ENCODE results near the gene CPNE2.

CPNE2 gene

GRCh38 chr16:57155702-57156350 lies 63.4 kb downstream of the CPNE2 start:
- H3K4me3 ChIP-seq: no peak overlapping the region
- intact Hi-C loops (cut with DNase I; ENCODE audit: low total_unique reads): no loop called here
- DNase-seq: no peak
- H3K27me3 ChIP-seq: no peaks in the 10 kb centered on the region
- H3K36me3 ChIP-seq: peaks cover 56 to 94% (median 74%) of the 10 kb centered on the region in 3 donors
- H3K4me1 ChIP-seq: no peaks in the 10 kb centered on the region
- H3K27ac ChIP-seq: no peak overlapping the region
- TF ChIP-seq CTCF (IDR thresholded peaks at IDR 0.05): no peak
- no peaks in the 10 kb centered on the region for H3K9me3 ChIP-seq

- no peak overlapping the region for H3K4me3 ChIP-seq
- H3K9me3 ChIP-seq: no peaks in the 10 kb centered on the region
- no peaks in the 10 kb centered on the region for H3K27me3 ChIP-seq
- H3K27ac ChIP-seq: no peak overlapping the region
- intact Hi-C loops (cut with DNase I; ENCODE audit: low total_unique reads): no loop called here
- no peak for DNase-seq
- TF ChIP-seq CTCF (IDR thresholded peaks at IDR 0.05): no peak
- H3K36me3 ChIP-seq: peaks cover 56 to 90% (median 79%) of the 10 kb centered on the region in 3 donors
- H3K4me1 ChIP-seq: no peaks in the 10 kb centered on the region
Measured at GRCh38 chr16:57156351-57156703, 63.9 kb downstream of the CPNE2 start.

GRCh38 chr16:57157533-57157932 lies 65.2 kb downstream of the CPNE2 start:
- no peak overlapping the region for H3K4me3 ChIP-seq
- no peaks in the 10 kb centered on the region for H3K27me3 ChIP-seq
- TF ChIP-seq CTCF (IDR thresholded peaks at IDR 0.05): no peak
- intact Hi-C loops (cut with DNase I; ENCODE audit: low total_unique reads): no loop called here
- H3K9me3 ChIP-seq: no peaks in the 10 kb centered on the region
- H3K4me1 ChIP-seq: no peaks in the 10 kb centered on the region
- peaks cover 60 to 93% (median 84%) of the 10 kb centered on the region in 3 donors for H3K36me3 ChIP-seq
- DNase-seq: no peak
- no peak overlapping the region for H3K27ac ChIP-seq

GRCh38 chr16:57159447-57159846 lies 67.1 kb downstream of the CPNE2 start:
- TF ChIP-seq CTCF (IDR thresholded peaks at IDR 0.05): no peak
- H3K27me3 ChIP-seq: no peaks in the 10 kb centered on the region
- no peaks in the 10 kb centered on the region for H3K4me1 ChIP-seq
- intact Hi-C loops (cut with DNase I; ENCODE audit: low total_unique reads): no loop called here
- no peak for DNase-seq
- no peak overlapping the region for H3K4me3 ChIP-seq
- H3K36me3 ChIP-seq: peaks cover 59 to 93% (median 82%) of the 10 kb centered on the region in 3 donors
- H3K9me3 ChIP-seq: no peaks in the 10 kb centered on the region
- H3K27ac ChIP-seq: no peak overlapping the region

- Histone ChIP-seq H3K27ac (no peak overlapping the region), H3K4me3 (no peak overlapping the region), H3K9me3 (no peaks in the 10 kb centered on the region), H3K36me3 (peaks cover 41 to 76% (median 66%) of the 10 kb centered on the region in 3 donors), H3K4me1 (no peaks in the 10 kb centered on the region), H3K27me3 (no peaks in the 10 kb centered on the region)
- TF ChIP-seq CTCF (IDR thresholded peaks at IDR 0.05): no peak
- intact Hi-C loops (cut with DNase I; ENCODE audit: low total_unique reads): no loop called here
- DNase-seq: no peak
Measured at GRCh38 chr16:57163842-57164241, 71.5 kb downstream of the CPNE2 start.

GRCh38 chr16:57165483-57165882 lies 73.1 kb downstream of the CPNE2 start:
- intact Hi-C loops (cut with DNase I; ENCODE audit: low total_unique reads): loop anchor here (5.0 kb wide), 1 partner anchor 78 kb away; no protein-coding TSS in a partner anchor
- Histone ChIP-seq H3K36me3 (peaks cover 49 to 77% (median 64%) of the 10 kb centered on the region in 3 donors), H3K9me3 (no peaks in the 10 kb centered on the region), H3K27me3 (no peaks in the 10 kb centered on the region), H3K4me1 (no peaks in the 10 kb centered on the region), H3K4me3 (no peak overlapping the region), H3K27ac (no peak overlapping the region)
- no peak for TF ChIP-seq CTCF (IDR thresholded peaks at IDR 0.05)
- DNase-seq: no peak

Data from tibial artery (tissue), 4 donors.